Lung (tissue), 12 donors: ENCODE data around the gene RPS16. TPM values are rescaled to one million over a fixed set of nuclear protein-coding genes. Genes with fewer than 3 reads are reported as not detected.

Source experiments
- ATAC-seq: fragments of 200-7000 bp; cut with Tn5 transposase; one replicate; pipeline ENCODE4 v1.9.1; 2020; ENCODE audit warnings: moderate number of reproducible peaks; ENCODE audit not compliant: insufficient read depth, low FRiP score
- DNase-seq, 3 donors: peaks; one replicate each; pipeline ENCODE4 v3.0.0-alpha.2; 2013 to 2017
- H3K27ac ChIP-seq, 2 donors: one replicate each; pipeline ENCODE4 v1.5.1; 2013; ENCODE audit warnings: mild to moderate bottlenecking in 2 of 2, moderate library complexity in 2 of 2, control low read depth in 1 of 2, inconsistent platforms in 1 of 2, low read depth in 1 of 2, low read length in 1 of 2
- H3K27me3 ChIP-seq, 3 donors: one replicate each; pipeline ENCODE4 v1.5.1; 2013; ENCODE audit warnings: low read length in 2 of 3; ENCODE audit not compliant: control insufficient read depth in 3 of 3, insufficient read depth in 3 of 3
- H3K36me3 ChIP-seq, 4 donors: one replicate each; pipeline ENCODE4 v1.5.1; 2013; ENCODE audit warnings: low read length in 4 of 4, mild to moderate bottlenecking in 1 of 4, moderate library complexity in 1 of 4; ENCODE audit not compliant: control insufficient read depth in 4 of 4, insufficient read depth in 4 of 4
- H3K4me1 ChIP-seq, 5 donors: one replicate each; pipeline ENCODE4 v1.5.1; 2013; ENCODE audit warnings: low read length in 5 of 5, mild to moderate bottlenecking in 2 of 5, moderate library complexity in 1 of 5; ENCODE audit not compliant: control insufficient read depth in 5 of 5, insufficient read depth in 5 of 5
- H3K4me3 ChIP-seq: one replicate; pipeline ENCODE4 v1.5.1; 2013; ENCODE audit warnings: mild to moderate bottlenecking, control low read depth, moderate library complexity
- H3K9ac ChIP-seq, 2 donors: one replicate each; pipeline ENCODE4 v1.5.1; 2013; ENCODE audit warnings: low read length in 2 of 2, control low read depth in 1 of 2; ENCODE audit not compliant: insufficient read depth in 1 of 2
- H3K9me3 ChIP-seq, 4 donors: one replicate each; pipeline ENCODE4 v1.5.1; 2013; ENCODE audit warnings: low read length in 3 of 4, mild to moderate bottlenecking in 1 of 4, moderate library complexity in 1 of 4; ENCODE audit not compliant: control insufficient read depth in 4 of 4, insufficient read depth in 3 of 4
- CTCF ChIP-seq: IDR thresholded peaks from 2 replicates; pipeline ENCODE4 v1.5.1; 2012; ENCODE audit warnings: mild to moderate bottlenecking; ENCODE audit errors: control extremely low read depth, extremely low read depth
- WGBS, 2 donors: extraction: QIAGEN DNeasy Blood & Tissue Kit; methylation state at CpG; one replicate each; pipeline ENCODE4 v1.1.7; 2013; 5-methylcytosine and 5-hydroxymethylcytosine counted together
- polyA plus RNA-seq, 2 donors: library from polyadenylated mRNA; stranded (reverse); fragments of 200-250 nt; gene quantifications; one replicate each; pipeline ENCODE4 v1.2.1, GENCODE V29; 2013
- total RNA-seq, 2 donors: library from RNA; depleted of rRNA in 1 of 2; stranded (reverse); fragments of >200 nt in 1 of 2; gene quantifications; one replicate each; pipeline ENCODE4 v1.2.1, GENCODE V29; 2014 to 2021
- donor health status: control.
- donor health status: control.
- donor health status: Bipolar disorder and iron deficiency.
- donor health status: healthy.
- donor health status: DM: yes; HTN: yes; CAD: no.

Gene RPS16
- total and polyA plus RNA-seq, 4 donors, result 108 to 3,242 (median 2,120) TPM

DNA sequence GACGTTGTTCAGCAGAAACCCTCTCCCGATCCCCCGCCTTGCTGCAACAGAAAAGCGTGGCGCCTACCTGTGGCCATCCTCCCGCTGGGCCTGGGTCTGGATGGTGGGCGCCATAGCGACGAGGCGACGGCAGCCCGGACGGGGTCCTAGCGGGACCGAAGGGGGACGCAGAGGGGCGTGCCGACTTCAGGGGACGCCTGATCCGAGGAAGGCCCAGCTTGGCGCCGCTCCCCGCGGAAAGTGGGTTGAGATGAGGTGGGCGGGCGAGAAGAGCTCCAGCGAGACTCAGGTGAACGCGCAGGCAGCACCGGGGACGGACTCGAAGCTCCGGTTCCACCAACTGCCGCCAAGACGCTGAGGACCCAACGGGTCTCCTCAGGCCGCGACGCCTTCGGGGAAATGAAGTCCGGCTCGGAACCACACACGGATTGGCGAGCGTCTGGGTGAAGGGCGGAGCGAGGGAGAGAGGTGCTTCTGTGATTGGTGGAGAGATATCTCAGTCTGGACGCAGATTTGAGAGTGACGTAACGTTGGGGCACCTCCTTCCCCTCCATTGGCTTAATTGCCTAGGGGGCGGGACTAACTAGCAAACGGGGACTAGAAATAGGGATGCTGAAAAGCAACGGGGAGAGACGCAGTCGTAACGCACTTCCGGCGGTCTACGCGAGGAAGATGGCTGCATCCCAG, 44.9 kb downstream of the RPS16 start, which contains the start of the genes MED29 and PAF1:
MED29 (plus strand) TSS at position 628 of the 687 bp plus-strand sequence; CDS start at position 673, 45 bp downstream.
PAF1 (minus strand) TSS at position 356 of the 687 bp plus-strand sequence; CDS start at position 114, 242 bp downstream.
- Histone ChIP-seq H3K9me3 (no peaks in the 10 kb centered on the region), H3K27me3 (no peaks in the 10 kb centered on the region), H3K27ac (peak within 1 kb of the TSS; percentile 94 to 95), H3K36me3 (peaks cover 2 to 48% (median 37%) of the 10 kb centered on the region in 4 donors), H3K4me3 (peak within 1 kb of the TSS; percentile 82), H3K4me1 (peaks cover 3 to 16% (median 9%) of the 10 kb centered on the region in 5 donors), H3K9ac (peak within 1 kb of the TSS; percentile 74 to 94)
- ATAC-seq, result peak; percentile 96
- TF ChIP-seq CTCF, result no peak
- DNase-seq, result peak; percentile 99 to 100 (median 100)
- WGBS, 2 donors, result 0% methylated on average over 60 of the region's 60 CpGs

DNA sequence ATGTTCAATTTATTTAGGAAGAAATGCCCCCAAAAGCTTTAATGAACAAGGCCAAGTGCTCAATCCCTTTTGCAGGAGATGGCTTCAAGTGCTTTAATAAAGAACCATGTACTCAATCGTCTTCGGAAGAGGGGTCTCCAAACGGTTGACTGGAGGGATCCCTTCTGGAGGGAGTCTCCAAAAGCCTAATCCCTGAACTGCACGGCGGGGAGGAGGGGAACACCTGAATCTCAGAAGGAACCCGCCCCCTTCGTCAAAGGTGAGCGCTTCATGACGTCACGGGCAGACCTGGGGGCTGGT, 45.3 kb downstream of the RPS16 start:
- Histone ChIP-seq H3K4me1 (peaks cover 3 to 16% (median 9%) of the 10 kb centered on the region in 5 donors), H3K36me3 (peaks cover 5 to 46% (median 40%) of the 10 kb centered on the region in 4 donors), H3K9ac (peak overlapping the region; percentile 74 to 94), H3K9me3 (no peaks in the 10 kb centered on the region), H3K27ac (peak overlapping the region; percentile 94 to 95), H3K27me3 (no peaks in the 10 kb centered on the region), H3K4me3 (peak overlapping the region; percentile 67)
- ATAC-seq, result peak; percentile 17
- DNase-seq, result no peak
- no peak for TF ChIP-seq CTCF
- WGBS, 2 donors, result 0 to 1% methylated on average over 10 of the region's 10 CpGs

- Histone ChIP-seq H3K9ac (peak overlapping the region; percentile 74 to 94), H3K4me3 (peak overlapping the region; percentile 67), H3K27me3 (no peaks in the 10 kb centered on the region), H3K36me3 (peaks cover 5 to 42% (median 40%) of the 10 kb centered on the region in 4 donors), H3K9me3 (no peaks in the 10 kb centered on the region), H3K4me1 (peaks cover 3 to 16% (median 9%) of the 10 kb centered on the region in 5 donors), H3K27ac (peak overlapping the region in 1 of 2 donors; percentile 21)
- WGBS, 2 donors, result 62 to 75% methylated on average over 13 of the region's 13 CpGs
- ATAC-seq, result no peak
- no peak for DNase-seq
- no peak for TF ChIP-seq CTCF
Observed at GRCh38 chr19:39389631-39390414, 45.9 kb downstream of the RPS16 start.
